NCI-H2171 treated with DMSO at 0.1 percent for 48 hours (cell line): ENCODE results near the gene FN1.

Source experiments
- DNase-seq: peaks from one replicate; lab custom pipeline; 2025; lab: John Stamatoyannopoulos, UW

The FN1 gene

GRCh38 chr2:215435870-215436704 is at the start of gene FN1:
Gene FN1 (minus strand): TSS chr2:215436068. CDS start chr2:215435802, 266 bp downstream.
- DNase-seq: peak; percentile 79

- DNase-seq: no peak
These were observed 49.2 kb upstream of the FN1 start for GRCh38 chr2:215485032-215485431.

- no peak for DNase-seq
These were observed 48.7 kb upstream of the FN1 start for GRCh38 chr2:215484570-215484969.

GRCh38 chr2:215483431-215483830 is 47.6 kb upstream of the FN1 start:
- no peak for DNase-seq

- no peak for DNase-seq
These were observed 43.8 kb upstream of the FN1 start for GRCh38 chr2:215479536-215480240.

- no peak for DNase-seq
These were observed 43.3 kb upstream of the FN1 start for GRCh38 chr2:215479121-215479520.

GRCh38 chr2:215476424-215476823 is 40.6 kb upstream of the FN1 start:
- no peak for DNase-seq

GRCh38 chr2:215466097-215466909 is 30.4 kb upstream of the FN1 start:
- no peak for DNase-seq

GRCh38 chr2:215465256-215465655 is 29.4 kb upstream of the FN1 start:
- DNase-seq: no peak

GRCh38 chr2:215461836-215462532 is 26.1 kb upstream of the FN1 start:
- DNase-seq: no peak

GRCh38 chr2:215460682-215461382 is 25.0 kb upstream of the FN1 start:
- DNase-seq: no peak

GRCh38 chr2:215455958-215456357 is 20.1 kb upstream of the FN1 start:
- no peak for DNase-seq

GRCh38 chr2:215454519-215455246 is 18.8 kb upstream of the FN1 start:
- peak; percentile 51 for DNase-seq

GRCh38 chr2:215452725-215453124 is 16.9 kb upstream of the FN1 start:
- no peak for DNase-seq

- DNase-seq: no peak
These were observed 15.3 kb upstream of the FN1 start for GRCh38 chr2:215451012-215451756.

GRCh38 chr2:215450188-215451011 is 14.5 kb upstream of the FN1 start:
- DNase-seq: no peak

- no peak for DNase-seq
These were observed 11.8 kb upstream of the FN1 start for GRCh38 chr2:215447673-215448081.

- DNase-seq: no peak
These were observed 11.2 kb upstream of the FN1 start for GRCh38 chr2:215447056-215447455.

- no peak for DNase-seq
These were observed 6.5 kb upstream of the FN1 start for GRCh38 chr2:215442401-215442787.
